Fibroblast of the aortic adventitia (primary cell): ENCODE results near the gene FAM193B. TPM values are rescaled to one million over a fixed set of nuclear protein-coding genes. Genes with fewer than 3 reads are reported as not detected.

ENCODE experiments used
- DNase-seq: peaks from one replicate; pipeline ENCODE4 v3.0.0-alpha.2; 2010; ENCODE audit warnings: low read depth
- H3K4me3 ChIP-seq: 2 replicates; pipeline ENCODE4 v1.5.1; 2011; ENCODE audit warnings: low read depth, mild to moderate bottlenecking, control low read depth, low read length, moderate library complexity
- CTCF ChIP-seq: IDR thresholded peaks from 2 replicates; pipeline ENCODE4 v1.5.1; 2011; ENCODE audit warnings: mild to moderate bottlenecking, low read length, control low read depth, inconsistent platforms; ENCODE audit not compliant: insufficient read depth
- total RNA-seq: library from RNA; depleted of rRNA; stranded (reverse); fragments of >200 nt; gene quantifications from 2 replicates; pipeline ENCODE4 v1.2.3, GENCODE V29; 2012; ENCODE audit warnings: low replicate concordance

The FAM193B gene
- total RNA-seq, 1 donor = 20.2 TPM

GRCh38 chr5:177557796-177558195, 3.4 kb upstream of the FAM193B start:
- no peak for TF ChIP-seq CTCF
- no peak for DNase-seq

GRCh38 chr5:177557041-177557647, 2.8 kb upstream of the FAM193B start:
- H3K4me3 ChIP-seq = no peak overlapping the region
- DNase-seq = no peak
- no peak for TF ChIP-seq CTCF

More at GRCh38 chr5:177557796-177558195, 3.4 kb upstream of the FAM193B start:
- H3K4me3 ChIP-seq = no peak overlapping the region

- no peak for DNase-seq
- no peak overlapping the region for H3K4me3 ChIP-seq
- TF ChIP-seq CTCF = no peak
Observed at GRCh38 chr5:177555665-177556064, 1.3 kb upstream of the FAM193B start.

GRCh38 chr5:177555228-177555627, 865 bp upstream of the FAM193B start:
- TF ChIP-seq CTCF = no peak
- no peak for DNase-seq

GRCh38 chr5:177553671-177554429, 513 bp downstream of the FAM193B start:
- no peak for TF ChIP-seq CTCF
- no peak for DNase-seq
- H3K4me3 ChIP-seq = peak overlapping the region; percentile 82

More at GRCh38 chr5:177555228-177555627, 865 bp upstream of the FAM193B start:
- H3K4me3 ChIP-seq = no peak overlapping the region

- no peak for TF ChIP-seq CTCF
Observed at GRCh38 chr5:177552839-177553455, 1.4 kb downstream of the FAM193B start.

More at GRCh38 chr5:177552839-177553455, 1.4 kb downstream of the FAM193B start:
- no peak for DNase-seq
- H3K4me3 ChIP-seq = peak overlapping the region; percentile 82
